Measurements from ENCODE around the gene CARM1.
"Not testable (repeated sequence)": the region's sequence is repeated elsewhere in the genome, so short reads cannot be mapped to it uniquely, and the experiment has no call there.

CARM1 gene

GRCh38 chr19:10852941-10853340 lies 18.4 kb upstream of the CARM1 start:
- no peak for TF ChIP-seq CTCF (conservative IDR thresholded peaks at IDR 0.05; ENCODE audit: low read length)
- no peak for TF ChIP-seq EZH2phosphoT487 (IDR thresholded peaks at IDR 0.05; ENCODE audit: borderline replicate concordance)
- no peaks in the 10 kb centered on the region for H3F3A ChIP-seq (ENCODE audit: low read depth)

GRCh38 chr19:10854350-10855089 lies 16.8 kb upstream of the CARM1 start:
- Histone ChIP-seq H3F3A (ENCODE audit: low read depth) (no peaks in the 10 kb centered on the region), H3K27me3 (ENCODE audit: insufficient read depth, low read length, poor library complexity, severe bottlenecking) (no peaks in the 10 kb centered on the region)
- no peak for TF ChIP-seq CTCF (conservative IDR thresholded peaks at IDR 0.05; ENCODE audit: low read length)
- TF ChIP-seq EZH2phosphoT487 (IDR thresholded peaks at IDR 0.05; ENCODE audit: borderline replicate concordance), result no peak

More at GRCh38 chr19:10852941-10853340, 18.4 kb upstream of the CARM1 start:
- Histone ChIP-seq H3K27me3 (ENCODE audit: insufficient read depth, low read length, poor library complexity, severe bottlenecking) (no peaks in the 10 kb centered on the region), H2AFZ (ENCODE audit: low read length) (no peak overlapping the region), H3K9me3 (ENCODE audit: insufficient read depth, low read depth, low read length) (no peaks in the 10 kb centered on the region), H3K4me3 (ENCODE audit: low read length, poor library complexity, severe bottlenecking) (no peak overlapping the region), H4K20me1 (ENCODE audit: insufficient read depth, low read length, poor library complexity, severe bottlenecking) (no peaks in the 10 kb centered on the region), H3K79me2 (ENCODE audit: insufficient read depth, low read length) (no peaks in the 10 kb centered on the region), H3K4me1 (ENCODE audit: insufficient read depth, low read length, poor library complexity, severe bottlenecking) (no peaks in the 10 kb centered on the region), H3K9me2 (replicated peaks; ENCODE audit: low read depth, low read length) (no peaks in the 10 kb centered on the region), H3K9ac (ENCODE audit: low read depth, low read length, poor library complexity, severe bottlenecking) (no peak overlapping the region), H3K4me2 (ENCODE audit: low read depth, low read length, poor library complexity, severe bottlenecking) (no peak overlapping the region), H3K36me3 (ENCODE audit: insufficient read depth, low read length) (no peaks in the 10 kb centered on the region)

GRCh38 chr19:10855879-10856522 lies 15.4 kb upstream of the CARM1 start:
- no peaks in the 10 kb centered on the region for H3K4me1 ChIP-seq (ENCODE audit: insufficient read depth, low read length, poor library complexity, severe bottlenecking)
- H3K4me3 ChIP-seq (ENCODE audit: low read length, poor library complexity, severe bottlenecking), result no peak overlapping the region
- no peaks in the 10 kb centered on the region for H4K20me1 ChIP-seq (ENCODE audit: insufficient read depth, low read length, poor library complexity, severe bottlenecking)
- peak; percentile 68 for TF ChIP-seq CTCF (conservative IDR thresholded peaks at IDR 0.05; ENCODE audit: low read length)
- no peak for TF ChIP-seq EZH2phosphoT487 (IDR thresholded peaks at IDR 0.05; ENCODE audit: borderline replicate concordance)
- no peak overlapping the region for H3K4me2 ChIP-seq (ENCODE audit: low read depth, low read length, poor library complexity, severe bottlenecking)
- H2AFZ ChIP-seq (ENCODE audit: low read length), result 0 out of 2 replicates have a peak overlapping the region, but pooled peaks have one; percentile 20
- no peaks in the 10 kb centered on the region for H3K9me2 ChIP-seq (replicated peaks; ENCODE audit: low read depth, low read length)
- no peaks in the 10 kb centered on the region for H3K79me2 ChIP-seq (ENCODE audit: insufficient read depth, low read length)
- H3K9ac ChIP-seq (ENCODE audit: low read depth, low read length, poor library complexity, severe bottlenecking), result no peak overlapping the region
- H3K27me3 ChIP-seq (ENCODE audit: insufficient read depth, low read length, poor library complexity, severe bottlenecking), result no peaks in the 10 kb centered on the region
- H3F3A ChIP-seq (ENCODE audit: low read depth), result no peaks in the 10 kb centered on the region
- no peaks in the 10 kb centered on the region for H3K36me3 ChIP-seq (ENCODE audit: insufficient read depth, low read length)
- H3K9me3 ChIP-seq (ENCODE audit: insufficient read depth, low read depth, low read length), result no peaks in the 10 kb centered on the region

More at GRCh38 chr19:10854350-10855089, 16.8 kb upstream of the CARM1 start:
- H3K9me3 ChIP-seq (ENCODE audit: insufficient read depth, low read depth, low read length), result no peaks in the 10 kb centered on the region
- no peak overlapping the region for H3K4me3 ChIP-seq (ENCODE audit: low read length, poor library complexity, severe bottlenecking)
- no peaks in the 10 kb centered on the region for H3K9me2 ChIP-seq (replicated peaks; ENCODE audit: low read depth, low read length)
- no peaks in the 10 kb centered on the region for H4K20me1 ChIP-seq (ENCODE audit: insufficient read depth, low read length, poor library complexity, severe bottlenecking)
- no peaks in the 10 kb centered on the region for H3K79me2 ChIP-seq (ENCODE audit: insufficient read depth, low read length)
- H3K4me2 ChIP-seq (ENCODE audit: low read depth, low read length, poor library complexity, severe bottlenecking), result no peak overlapping the region
- no peaks in the 10 kb centered on the region for H3K36me3 ChIP-seq (ENCODE audit: insufficient read depth, low read length)
- no peak overlapping the region for H3K9ac ChIP-seq (ENCODE audit: low read depth, low read length, poor library complexity, severe bottlenecking)
- no peaks in the 10 kb centered on the region for H3K4me1 ChIP-seq (ENCODE audit: insufficient read depth, low read length, poor library complexity, severe bottlenecking)
- no peak overlapping the region for H2AFZ ChIP-seq (ENCODE audit: low read length)

- H3K4me2 ChIP-seq (ENCODE audit: low read depth, low read length, poor library complexity, severe bottlenecking), result not testable (repeated sequence)
Measured at GRCh38 chr19:10856899-10857298, 14.5 kb upstream of the CARM1 start.

More at GRCh38 chr19:10856899-10857298, 14.5 kb upstream of the CARM1 start:
- H3K9me3 ChIP-seq (ENCODE audit: insufficient read depth, low read depth, low read length); H3K9ac ChIP-seq (ENCODE audit: low read depth, low read length, poor library complexity, severe bottlenecking); H3K27me3 ChIP-seq (ENCODE audit: insufficient read depth, low read length, poor library complexity, severe bottlenecking); H3K79me2 ChIP-seq (ENCODE audit: insufficient read depth, low read length); H2AFZ ChIP-seq (ENCODE audit: low read length); H3K9me2 ChIP-seq (replicated peaks; ENCODE audit: low read depth, low read length); H4K20me1 ChIP-seq (ENCODE audit: insufficient read depth, low read length, poor library complexity, severe bottlenecking); H3K36me3 ChIP-seq (ENCODE audit: insufficient read depth, low read length); H3K4me3 ChIP-seq (ENCODE audit: low read length, poor library complexity, severe bottlenecking); H3K4me1 ChIP-seq (ENCODE audit: insufficient read depth, low read length, poor library complexity, severe bottlenecking); H3F3A ChIP-seq (ENCODE audit: low read depth): not testable (repeated sequence)
